ENCODE measurements around the gene ATOH7. TPM values are rescaled to one million over a fixed set of nuclear protein-coding genes. Genes with fewer than 3 reads are reported as not detected.

ATOH7 gene
- polyA plus RNA-seq, 1 of the 3 experiments (the other 2 are of a cell fraction), result 0.12 TPM

- Histone ChIP-seq H3K4me2 (no peak overlapping the region), H3K79me2 (ENCODE audit: insufficient read depth) (no peaks in the 10 kb centered on the region), H3K9me3 (no peaks in the 10 kb centered on the region), H3K36me3 (replicated peaks in 1 of 2; ENCODE audit: control insufficient read depth in 1 of 2, insufficient read depth in 2 of 2, low read length in 1 of 2) (no peaks in the 10 kb centered on the region), H3K27me3 (ENCODE audit: insufficient read depth) (peaks cover 6% of the 10 kb centered on the region; the same call in 1 of the 2 replicates), H3K9ac (no peak overlapping the region), H3K4me3 (ENCODE audit: low read depth in 2 of 2, low read length in 1 of 2) (no peak overlapping the region), H2AFZ (ENCODE audit: low read depth) (no peak overlapping the region), H3K4me1 (ENCODE audit: control insufficient read depth in 1 of 2, insufficient read depth in 2 of 2, low read depth in 1 of 2, low read length in 1 of 2) (no peaks in the 10 kb centered on the region), H4K20me1 (ENCODE audit: insufficient read depth) (no peaks in the 10 kb centered on the region), H3K27ac (ENCODE audit: low read depth in 2 of 2, low read length in 1 of 2) (no peak overlapping the region), H3K9me2 (no peaks in the 10 kb centered on the region), H3F3A (replicated peaks; ENCODE audit: insufficient read depth) (no peaks in the 10 kb centered on the region)
- ChIA-PET POLR2A (no interaction called here), CTCF (interaction anchor here (0.6 to 1.5 kb wide), 3 partner anchors 17 to 51 kb away, joined by 3 to 6 read pairs (median 3); no protein-coding TSS in a partner anchor)
- 79% methylated on average over 5 of the region's 7 CpGs for WGBS (ENCODE audit: low lambda C conversion rate)
- TF ChIP-seq, protein P1, sequence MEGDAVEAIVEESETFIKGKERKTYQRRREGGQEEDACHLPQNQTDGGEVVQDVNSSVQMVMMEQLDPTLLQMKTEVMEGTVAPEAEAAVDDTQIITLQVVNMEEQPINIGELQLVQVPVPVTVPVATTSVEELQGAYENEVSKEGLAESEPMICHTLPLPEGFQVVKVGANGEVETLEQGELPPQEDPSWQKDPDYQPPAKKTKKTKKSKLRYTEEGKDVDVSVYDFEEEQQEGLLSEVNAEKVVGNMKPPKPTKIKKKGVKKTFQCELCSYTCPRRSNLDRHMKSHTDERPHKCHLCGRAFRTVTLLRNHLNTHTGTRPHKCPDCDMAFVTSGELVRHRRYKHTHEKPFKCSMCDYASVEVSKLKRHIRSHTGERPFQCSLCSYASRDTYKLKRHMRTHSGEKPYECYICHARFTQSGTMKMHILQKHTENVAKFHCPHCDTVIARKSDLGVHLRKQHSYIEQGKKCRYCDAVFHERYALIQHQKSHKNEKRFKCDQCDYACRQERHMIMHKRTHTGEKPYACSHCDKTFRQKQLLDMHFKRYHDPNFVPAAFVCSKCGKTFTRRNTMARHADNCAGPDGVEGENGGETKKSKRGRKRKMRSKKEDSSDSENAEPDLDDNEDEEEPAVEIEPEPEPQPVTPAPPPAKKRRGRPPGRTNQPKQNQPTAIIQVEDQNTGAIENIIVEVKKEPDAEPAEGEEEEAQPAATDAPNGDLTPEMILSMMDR (IDR thresholded peaks at IDR 0.05), result no peak
- TF ChIP-seq MXI1 (IDR thresholded peaks at IDR 0.05; ENCODE audit: low read depth, low read length) (no peak), MAX (IDR thresholded peaks at IDR 0.05; ENCODE audit: low read depth) (no peak), JUND (IDR thresholded peaks at IDR 0.05) (no peak), SMC3 (IDR thresholded peaks at IDR 0.05; ENCODE audit: low read depth, low read length) (no peak), YY1 (IDR thresholded peaks at IDR 0.05; ENCODE audit: low read depth) (no peak), NFIC (IDR thresholded peaks at IDR 0.05; ENCODE audit: borderline replicate concordance) (no peak)
- TF ChIP-seq, protein P2, sequence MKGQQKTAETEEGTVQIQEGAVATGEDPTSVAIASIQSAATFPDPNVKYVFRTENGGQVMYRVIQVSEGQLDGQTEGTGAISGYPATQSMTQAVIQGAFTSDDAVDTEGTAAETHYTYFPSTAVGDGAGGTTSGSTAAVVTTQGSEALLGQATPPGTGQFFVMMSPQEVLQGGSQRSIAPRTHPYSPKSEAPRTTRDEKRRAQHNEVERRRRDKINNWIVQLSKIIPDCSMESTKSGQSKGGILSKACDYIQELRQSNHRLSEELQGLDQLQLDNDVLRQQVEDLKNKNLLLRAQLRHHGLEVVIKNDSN (IDR thresholded peaks at IDR 0.05; ENCODE audit: borderline replicate concordance, low read depth), result no peak
- TF ChIP-seq, protein P3, sequence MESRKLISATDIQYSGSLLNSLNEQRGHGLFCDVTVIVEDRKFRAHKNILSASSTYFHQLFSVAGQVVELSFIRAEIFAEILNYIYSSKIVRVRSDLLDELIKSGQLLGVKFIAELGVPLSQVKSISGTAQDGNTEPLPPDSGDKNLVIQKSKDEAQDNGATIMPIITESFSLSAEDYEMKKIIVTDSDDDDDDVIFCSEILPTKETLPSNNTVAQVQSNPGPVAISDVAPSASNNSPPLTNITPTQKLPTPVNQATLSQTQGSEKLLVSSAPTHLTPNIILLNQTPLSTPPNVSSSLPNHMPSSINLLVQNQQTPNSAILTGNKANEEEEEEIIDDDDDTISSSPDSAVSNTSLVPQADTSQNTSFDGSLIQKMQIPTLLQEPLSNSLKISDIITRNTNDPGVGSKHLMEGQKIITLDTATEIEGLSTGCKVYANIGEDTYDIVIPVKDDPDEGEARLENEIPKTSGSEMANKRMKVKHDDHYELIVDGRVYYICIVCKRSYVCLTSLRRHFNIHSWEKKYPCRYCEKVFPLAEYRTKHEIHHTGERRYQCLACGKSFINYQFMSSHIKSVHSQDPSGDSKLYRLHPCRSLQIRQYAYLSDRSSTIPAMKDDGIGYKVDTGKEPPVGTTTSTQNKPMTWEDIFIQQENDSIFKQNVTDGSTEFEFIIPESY (IDR thresholded peaks at IDR 0.05; ENCODE audit: borderline replicate concordance, low read depth), result no peak
- no peak for DNase-seq
These were observed 19.2 kb upstream of the ATOH7 start for GRCh38 chr10:68251151-68251550.

- POLR2A ChIA-PET, result interaction anchor here (1.3 kb wide), 1 partner anchor 83 kb away, joined by 4 read pairs; the partner anchor contains the start of genes HNRNPH3 and PBLD
- no peak for TF ChIP-seq NRF1 (IDR thresholded peaks at IDR 0.05; ENCODE audit: low read depth, low read length)
- TF ChIP-seq SMC3 (IDR thresholded peaks at IDR 0.05; ENCODE audit: low read depth, low read length), result no peak
- TF ChIP-seq RFX5 (IDR thresholded peaks at IDR 0.05; ENCODE audit: low read length), result no peak
- TF ChIP-seq FOXJ3 (CRISPR knock-in tag; IDR thresholded peaks at IDR 0.05), result no peak
- TF ChIP-seq YY1 (IDR thresholded peaks at IDR 0.05; ENCODE audit: low read depth), result no peak
These were observed 17.4 kb upstream of the ATOH7 start for GRCh38 chr10:68249297-68249696.

More at GRCh38 chr10:68249297-68249696, 17.4 kb upstream of the ATOH7 start:
- WGBS (ENCODE audit: low lambda C conversion rate), result 73% methylated on average over 4 of the region's 4 CpGs
- Histone ChIP-seq H3F3A (replicated peaks; ENCODE audit: insufficient read depth) (no peaks in the 10 kb centered on the region), H3K27me3 (ENCODE audit: insufficient read depth) (0 out of 2 replicates have a peak, but pooled peaks cover 6% of the 10 kb centered on the region), H3K79me2 (ENCODE audit: insufficient read depth) (no peaks in the 10 kb centered on the region), H4K20me1 (ENCODE audit: insufficient read depth) (no peaks in the 10 kb centered on the region), H2AFZ (ENCODE audit: low read depth) (no peak overlapping the region), H3K9ac (no peak overlapping the region), H3K4me2 (no peak overlapping the region), H3K36me3 (replicated peaks in 1 of 2; ENCODE audit: control insufficient read depth in 1 of 2, insufficient read depth in 2 of 2, low read length in 1 of 2) (no peaks in the 10 kb centered on the region), H3K27ac (ENCODE audit: low read depth in 2 of 2, low read length in 1 of 2) (no peak overlapping the region), H3K9me3 (no peaks in the 10 kb centered on the region), H3K4me1 (ENCODE audit: control insufficient read depth in 1 of 2, insufficient read depth in 2 of 2, low read depth in 1 of 2, low read length in 1 of 2) (no peaks in the 10 kb centered on the region), H3K9me2 (no peaks in the 10 kb centered on the region), H3K4me3 (ENCODE audit: low read depth in 2 of 2, low read length in 1 of 2) (no peak overlapping the region)
- no peak for DNase-seq
- CTCF ChIA-PET, result interaction anchor here (1.0 to 1.9 kb wide), 4 partner anchors 11 to 44 kb away, joined by 3 to 6 read pairs (median 4); no protein-coding TSS in a partner anchor

Data from SK-N-SH (cell line).